Muscle layer of duodenum (tissue), 2 donors: ENCODE data around the gene CD1C.
"Not testable (repeated sequence)": the region's sequence is repeated elsewhere in the genome, so short reads cannot be mapped to it uniquely, and the experiment has no call there.

ENCODE experiments used
- H3K27ac ChIP-seq: one replicate; pipeline ENCODE4 v1.7.0; 2013; ENCODE audit warnings: mild to moderate bottlenecking, low read length
- H3K27me3 ChIP-seq: one replicate; pipeline ENCODE4 v1.7.0; 2013; ENCODE audit warnings: low read depth, mild to moderate bottlenecking, control low read depth, low read length
- H3K36me3 ChIP-seq, 2 donors: one replicate each; pipeline ENCODE4 v1.7.0; 2013; ENCODE audit warnings: low read length in 2 of 2, control low read depth in 1 of 2, mild to moderate bottlenecking in 1 of 2; ENCODE audit not compliant: insufficient read depth in 2 of 2, control insufficient read depth in 1 of 2
- H3K4me1 ChIP-seq, 2 donors: one replicate each; pipeline ENCODE4 v1.7.0; 2013; ENCODE audit warnings: low read length in 2 of 2, mild to moderate bottlenecking in 2 of 2, control low read depth in 1 of 2, moderate library complexity in 1 of 2; ENCODE audit not compliant: insufficient read depth in 2 of 2, control insufficient read depth in 1 of 2
- H3K4me3 ChIP-seq, 2 donors: one replicate each; pipeline ENCODE4 v1.7.0; 2013; ENCODE audit warnings: low read length in 2 of 2, low read depth in 1 of 2, mild to moderate bottlenecking in 1 of 2
- H3K9me3 ChIP-seq, 2 donors: one replicate each; pipeline ENCODE4 v1.7.0; 2013; ENCODE audit warnings: low read length in 2 of 2, control low read depth in 1 of 2, mild to moderate bottlenecking in 1 of 2; ENCODE audit not compliant: control insufficient read depth in 1 of 2
- donor health status: healthy.

CD1C gene

DNA sequence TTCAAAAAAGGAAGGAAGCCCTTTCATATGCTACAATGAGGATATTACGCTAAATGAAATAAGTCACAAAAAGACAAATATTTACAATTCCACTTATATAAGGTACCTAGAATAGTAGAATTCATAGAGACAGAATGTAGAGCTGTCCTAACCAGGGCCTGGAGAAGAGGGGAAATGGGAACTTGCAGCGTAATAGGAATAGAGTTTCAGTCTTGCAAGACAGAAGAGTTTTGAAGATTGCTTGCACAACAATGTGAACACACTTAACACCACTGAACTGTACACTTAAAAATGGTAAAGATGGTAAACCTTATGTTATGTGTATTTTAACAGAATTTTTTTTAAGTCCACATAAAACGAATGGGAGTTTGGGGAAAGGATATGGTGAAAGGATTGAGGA is 38.7 kb downstream of the CD1C start:
- H3K27ac ChIP-seq: no peak overlapping the region
- no peaks in the 10 kb centered on the region for H3K4me1 ChIP-seq
- H3K27me3 ChIP-seq: no peaks in the 10 kb centered on the region
- H3K9me3 ChIP-seq: no peaks in the 10 kb centered on the region
- H3K36me3 ChIP-seq: no peaks in the 10 kb centered on the region
- H3K4me3 ChIP-seq: no peak overlapping the region

DNA sequence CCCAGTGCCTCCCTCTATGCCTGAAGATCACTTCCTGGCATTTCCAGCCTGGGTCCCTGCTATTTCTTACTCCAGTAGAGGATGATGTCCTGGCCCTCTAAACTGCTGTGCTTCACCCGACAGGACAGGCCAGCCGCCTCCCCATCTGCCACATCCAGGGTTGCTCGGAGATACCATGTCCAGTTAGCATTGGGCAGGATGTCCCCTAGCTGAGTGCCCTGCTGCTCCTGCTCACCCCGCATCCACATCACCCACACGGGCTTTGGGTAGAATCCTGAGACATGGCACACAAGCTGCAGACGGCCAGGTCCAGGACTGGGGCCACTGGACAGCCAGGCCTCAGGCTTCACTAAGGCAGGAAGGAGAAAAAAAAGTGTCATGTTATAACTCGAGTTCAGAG is 39.6 kb downstream of the CD1C start:
- no peak overlapping the region for H3K27ac ChIP-seq
- H3K4me1 ChIP-seq: no peaks in the 10 kb centered on the region
- no peaks in the 10 kb centered on the region for H3K9me3 ChIP-seq
- H3K36me3 ChIP-seq: no peaks in the 10 kb centered on the region
- H3K27me3 ChIP-seq: no peaks in the 10 kb centered on the region
- H3K4me3 ChIP-seq: no peak overlapping the region

DNA sequence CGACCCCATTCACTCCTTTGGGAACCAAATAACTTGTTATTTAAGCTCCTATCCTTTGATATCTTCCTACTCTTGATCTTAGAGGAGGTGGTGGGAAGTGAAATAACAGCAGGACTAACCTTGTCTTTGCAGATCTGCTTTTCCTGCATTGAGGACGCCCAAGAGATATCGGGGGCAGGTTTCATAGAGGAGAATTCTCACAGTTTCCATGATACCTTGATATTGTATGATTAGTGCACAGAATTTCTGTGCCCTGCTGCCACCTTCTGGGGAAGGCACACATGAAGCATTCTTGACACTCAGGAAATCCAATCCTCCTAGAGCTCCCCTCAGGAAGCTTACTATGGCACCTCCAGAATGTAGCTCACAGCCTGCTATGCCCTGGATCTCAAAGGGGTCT is 40.0 kb downstream of the CD1C start:
- Histone ChIP-seq H3K27ac (no peak overlapping the region), H3K4me1 (no peaks in the 10 kb centered on the region), H3K36me3 (no peaks in the 10 kb centered on the region)

DNA sequence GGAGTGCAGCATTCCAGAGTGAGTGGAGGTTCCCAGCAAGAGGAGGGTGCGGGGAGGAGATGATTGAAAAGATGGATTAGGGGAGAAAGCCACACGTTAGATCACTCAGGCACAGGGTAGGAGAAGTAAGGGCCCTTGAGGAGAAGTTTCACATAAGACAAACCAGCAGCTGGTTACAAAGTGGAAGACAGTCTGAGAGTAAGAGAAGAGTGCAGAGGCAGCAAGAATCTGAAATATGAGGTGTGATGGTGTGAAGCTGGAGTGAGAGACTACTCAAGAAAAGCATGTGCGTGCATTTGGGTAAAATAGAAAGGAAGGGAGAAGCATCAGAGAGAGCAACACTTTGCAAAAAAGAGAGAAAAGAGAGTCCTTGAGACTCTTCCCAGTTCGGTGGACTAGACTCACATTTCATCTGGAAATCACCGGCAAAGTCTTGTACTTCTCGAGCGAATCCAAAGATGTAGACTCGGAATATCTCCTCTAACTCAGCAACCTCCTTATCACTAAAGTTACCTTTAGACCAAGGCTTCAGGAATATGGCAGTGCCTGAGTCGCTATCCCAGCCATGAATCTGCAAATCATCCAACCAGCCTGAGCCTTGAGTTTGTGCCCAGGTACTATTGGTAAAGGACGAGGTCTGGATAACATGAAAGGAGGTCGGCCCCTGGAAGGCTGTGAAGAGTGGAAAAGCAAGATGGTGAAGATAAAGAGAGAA is 40.8 kb downstream of the CD1C start:
- Histone ChIP-seq H3K9me3 (no peaks in the 10 kb centered on the region), H3K36me3 (no peaks in the 10 kb centered on the region), H3K4me1 (no peaks in the 10 kb centered on the region), H3K27ac (no peak overlapping the region), H3K4me3 (no peak overlapping the region), H3K27me3 (no peaks in the 10 kb centered on the region)

More for the DNA sequence above, 40.0 kb downstream of the CD1C start:
- Histone ChIP-seq H3K9me3 (no peaks in the 10 kb centered on the region), H3K27me3 (no peaks in the 10 kb centered on the region), H3K4me3 (no peak overlapping the region)

DNA sequence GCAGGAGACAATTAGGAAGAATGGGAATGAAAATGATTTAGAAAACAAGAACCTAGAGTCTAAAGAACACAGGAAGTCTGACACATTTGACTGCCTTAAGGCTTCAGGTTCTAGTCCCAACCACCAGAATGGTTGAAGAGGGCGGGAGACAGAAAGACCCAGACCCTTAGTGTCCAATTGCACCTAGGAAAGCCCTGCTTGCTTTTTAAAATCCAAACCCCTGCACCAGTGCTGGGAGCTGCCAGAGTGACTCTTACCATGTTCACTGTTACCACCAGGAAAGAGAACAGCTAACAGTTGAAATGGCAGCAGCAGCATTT is 41.3 kb downstream of the CD1C start:
- no peak overlapping the region for H3K27ac ChIP-seq
- no peaks in the 10 kb centered on the region for H3K4me1 ChIP-seq
- H3K36me3 ChIP-seq: no peaks in the 10 kb centered on the region
- H3K4me3 ChIP-seq: no peak overlapping the region
- no peaks in the 10 kb centered on the region for H3K27me3 ChIP-seq
- no peaks in the 10 kb centered on the region for H3K9me3 ChIP-seq

DNA sequence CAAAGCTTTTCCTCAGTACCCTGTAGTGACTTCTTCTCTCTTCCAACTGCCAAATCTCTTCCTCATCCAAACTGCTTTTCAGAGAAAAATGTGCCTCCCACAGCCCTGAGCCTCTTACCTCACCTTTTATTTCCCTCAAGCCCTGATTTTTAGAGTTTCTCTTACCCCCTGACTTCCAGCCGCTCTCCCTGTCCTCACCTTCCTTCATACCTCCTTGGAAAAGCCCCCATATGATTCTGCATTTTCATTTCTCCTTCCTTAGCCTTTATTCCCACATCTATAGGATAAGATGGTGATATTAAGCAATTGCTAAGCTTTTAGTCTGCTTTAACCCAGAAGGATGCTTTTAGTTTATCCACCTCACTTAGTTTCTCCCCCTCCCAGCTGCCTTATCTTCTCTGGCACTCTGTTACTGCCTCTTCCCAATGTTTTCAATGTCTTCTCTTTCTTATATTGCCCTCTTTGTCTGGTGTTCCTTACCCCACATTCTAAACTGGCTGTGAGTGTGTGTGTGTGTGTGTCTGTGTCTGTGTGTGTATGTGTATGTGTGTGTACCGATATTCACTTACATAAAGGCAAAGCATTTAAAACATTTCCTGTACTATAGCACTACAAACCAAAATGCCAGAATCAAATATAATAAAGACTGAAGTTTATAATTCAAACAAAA is 41.9 kb downstream of the CD1C start, which contains the start of gene CD1B:
Gene CD1B (minus strand): TSS at position 51 of the 670 bp plus-strand sequence. CDS start 108 bp downstream, outside the sequence.
- Histone ChIP-seq H3K27me3 (no peaks in the 10 kb centered on the region), H3K4me3 (no peak within 1 kb of the TSS), H3K36me3 (no peaks in the 10 kb centered on the region), H3K4me1 (no peaks in the 10 kb centered on the region), H3K9me3 (no peaks in the 10 kb centered on the region), H3K27ac (no peak within 1 kb of the TSS)

DNA sequence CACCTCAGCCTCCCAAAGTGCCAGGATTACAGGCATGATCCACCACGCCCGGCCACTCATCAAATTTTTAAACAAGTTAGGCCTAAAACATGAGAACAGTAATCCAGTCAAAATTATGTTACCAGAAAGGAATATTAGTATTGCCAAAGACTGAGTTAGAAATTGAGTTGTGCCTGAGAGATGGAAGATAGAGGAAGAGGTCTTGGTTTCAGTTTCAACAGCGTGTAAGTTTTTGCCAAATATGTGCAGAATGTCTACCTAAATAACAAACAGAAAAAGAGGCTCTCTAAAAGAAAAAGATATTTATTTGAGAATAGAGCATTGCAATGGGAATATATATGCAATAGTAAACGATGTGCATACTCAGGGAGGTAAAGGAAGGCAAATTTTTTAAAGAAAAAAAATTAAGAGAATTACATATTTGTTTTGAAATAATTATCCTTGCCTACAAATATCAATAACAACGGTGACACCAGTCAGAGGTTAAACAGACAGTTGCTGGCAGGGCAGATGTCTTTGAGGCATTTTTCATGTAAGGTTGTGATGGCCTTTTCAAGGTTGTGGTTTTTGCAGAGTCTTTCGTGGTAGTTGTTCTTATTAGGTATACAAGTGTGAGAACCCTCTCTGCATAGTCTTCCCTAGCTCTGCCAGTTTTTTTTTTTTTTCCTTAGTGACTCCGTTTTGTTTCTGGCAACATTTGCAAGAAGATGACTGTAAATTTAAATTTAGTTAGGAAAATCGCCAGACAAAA is 43.9 kb downstream of the CD1C start:
- Histone ChIP-seq H3K4me3 (no peak overlapping the region), H3K4me1 (no peaks in the 10 kb centered on the region), H3K36me3 (no peaks in the 10 kb centered on the region), H3K27ac (no peak overlapping the region), H3K27me3 (no peaks in the 10 kb centered on the region), H3K9me3 (no peaks in the 10 kb centered on the region)

DNA sequence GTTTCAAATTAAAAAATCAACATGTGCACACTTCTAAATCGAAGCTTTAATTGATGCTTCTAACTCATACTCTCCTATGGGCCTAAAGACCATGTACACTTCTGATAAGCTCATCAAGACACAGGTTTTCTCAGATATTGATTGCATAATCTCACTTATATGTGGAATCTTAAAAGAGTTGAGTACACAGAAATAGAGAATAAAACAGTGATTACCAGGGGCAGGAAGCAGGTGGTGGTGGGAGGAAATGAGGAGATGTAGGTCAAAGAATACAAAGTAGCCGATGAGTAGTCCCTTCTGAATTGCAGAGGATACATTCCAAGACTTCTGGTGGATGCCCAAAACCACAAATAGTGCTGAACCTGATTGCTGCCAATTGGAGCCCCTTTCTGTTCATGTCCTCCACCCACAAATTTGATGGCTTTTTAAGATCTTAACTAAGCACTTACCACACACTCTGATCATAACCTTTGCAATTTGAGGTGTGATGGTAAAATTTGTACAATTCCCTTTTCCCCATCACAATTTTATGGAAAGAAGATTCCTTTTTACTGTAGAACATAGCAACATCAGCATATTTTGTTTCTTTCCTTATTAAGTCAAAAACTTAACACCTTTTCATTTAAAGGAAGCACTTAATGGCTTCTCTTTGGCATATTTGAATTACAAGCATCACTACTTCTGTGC is 44.9 kb downstream of the CD1C start:
- Histone ChIP-seq H3K27me3 (no peaks in the 10 kb centered on the region), H3K36me3 (no peaks in the 10 kb centered on the region), H3K27ac (no peak overlapping the region), H3K4me1 (no peaks in the 10 kb centered on the region), H3K4me3 (no peak overlapping the region), H3K9me3 (no peaks in the 10 kb centered on the region)

DNA sequence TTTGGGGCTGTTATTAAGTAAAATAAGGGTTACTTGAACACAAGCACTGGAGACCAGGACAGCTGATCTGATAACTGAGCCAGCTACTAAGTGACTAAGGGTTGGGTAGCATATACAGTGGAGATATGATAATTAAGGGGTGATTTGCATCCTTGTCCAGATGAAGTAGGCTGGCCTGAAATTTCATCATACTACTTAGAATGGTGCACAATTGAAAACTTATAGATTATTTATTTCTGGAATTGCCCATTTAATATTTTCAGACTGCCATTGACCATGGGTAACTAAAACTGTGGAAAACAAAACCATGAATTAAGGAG is 45.5 kb downstream of the CD1C start:
- Histone ChIP-seq H3K4me3 (no peak overlapping the region), H3K27me3 (no peaks in the 10 kb centered on the region), H3K27ac (no peak overlapping the region), H3K9me3 (no peaks in the 10 kb centered on the region), H3K4me1 (no peaks in the 10 kb centered on the region), H3K36me3 (no peaks in the 10 kb centered on the region)

DNA sequence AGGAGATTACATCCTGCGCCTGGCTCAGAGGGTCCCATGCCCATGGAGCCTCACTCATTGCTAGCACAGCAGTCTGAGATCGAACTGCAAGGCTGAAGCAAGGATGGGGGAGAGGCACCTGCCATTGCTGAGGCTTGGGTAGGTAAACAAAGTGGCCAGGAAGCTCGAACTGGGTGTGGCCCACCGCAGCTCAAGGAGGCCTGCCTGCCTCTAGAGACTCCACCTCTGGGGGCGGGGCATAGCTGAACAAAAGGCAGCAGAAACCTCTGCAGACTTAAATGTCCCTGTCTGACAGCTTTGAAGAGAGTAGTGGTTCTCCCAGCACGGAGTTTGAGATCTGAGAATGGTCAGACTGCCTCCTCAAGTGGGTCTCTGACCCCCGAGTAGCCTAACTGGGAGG is 46.7 kb downstream of the CD1C start:
- not testable (repeated sequence) for H3K4me1 ChIP-seq, H3K36me3 ChIP-seq, H3K9me3 ChIP-seq, H3K27me3 ChIP-seq, H3K4me3 ChIP-seq, H3K27ac ChIP-seq
